Rectal smooth muscle tissue (tissue), 1 donor: ENCODE results near the gene SWSAP1.
A peak's percentile ranks its signal among the peaks of the same experiment; 100 is the strongest.
"Not testable (repeated sequence)": the region's sequence is repeated elsewhere in the genome, so short reads cannot be mapped to it uniquely, and the experiment has no call there.

Experiments
- H3K27ac ChIP-seq: one replicate; pipeline ENCODE4 v1.7.0; 2013; ENCODE audit warnings: low read depth, low read length, inconsistent platforms
- H3K27me3 ChIP-seq: one replicate; pipeline ENCODE4 v1.7.0; 2013; ENCODE audit warnings: low read length; ENCODE audit not compliant: control insufficient read depth, insufficient read depth
- H3K36me3 ChIP-seq: one replicate; pipeline ENCODE4 v1.7.0; 2013; ENCODE audit warnings: low read length; ENCODE audit not compliant: control insufficient read depth, insufficient read depth
- H3K4me1 ChIP-seq: one replicate; pipeline ENCODE4 v1.7.0; 2013; ENCODE audit warnings: low read length; ENCODE audit not compliant: control insufficient read depth, insufficient read depth
- H3K4me3 ChIP-seq: one replicate; pipeline ENCODE4 v1.7.0; 2013; ENCODE audit warnings: low read length
- H3K9ac ChIP-seq: one replicate; pipeline ENCODE4 v1.7.0; 2013; ENCODE audit warnings: low read length

SWSAP1 gene

GRCh38 chr19:11373885-11374432 is 507 bp upstream of the SWSAP1 start:
- Histone ChIP-seq H3K4me1 (peaks cover 28% of the 10 kb centered on the region), H3K9ac (no peak overlapping the region), H3K27ac (peak overlapping the region; percentile 96), H3K4me3 (peak overlapping the region; percentile 83), H3K27me3 (no peaks in the 10 kb centered on the region), H3K36me3 (no peaks in the 10 kb centered on the region)

- Histone ChIP-seq H3K36me3 (no peaks in the 10 kb centered on the region), H3K4me1 (peaks cover 28% of the 10 kb centered on the region), H3K4me3 (peak overlapping the region; percentile 72), H3K27ac (peak overlapping the region; percentile 74), H3K27me3 (no peaks in the 10 kb centered on the region), H3K9ac (peak overlapping the region; percentile 35)
These were observed 880 bp downstream of the SWSAP1 start for GRCh38 chr19:11375143-11375948.

DNA sequence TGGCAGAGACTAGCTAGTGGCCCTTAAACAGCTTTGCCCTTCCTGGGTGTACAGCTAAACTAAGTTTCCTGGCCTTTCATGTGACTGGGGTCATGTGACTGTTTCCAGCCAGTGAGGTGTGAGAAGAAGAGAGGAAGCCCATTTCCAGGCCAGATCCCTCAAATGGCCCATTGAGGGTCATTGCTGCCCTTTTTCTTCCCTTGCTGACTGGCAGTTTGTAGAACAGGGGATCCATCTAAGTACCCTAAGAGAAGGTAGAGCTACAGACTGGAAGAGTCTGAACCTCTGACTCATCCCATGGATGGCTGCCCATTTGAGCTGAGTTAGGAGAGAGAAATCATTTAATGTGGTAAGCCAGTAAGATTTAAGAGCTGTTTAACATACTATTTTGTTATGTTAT is 2.8 kb downstream of the SWSAP1 start:
- H3K27me3 ChIP-seq, result no peaks in the 10 kb centered on the region
- H3K27ac ChIP-seq, result peak overlapping the region; percentile 76
- peaks cover 35% of the 10 kb centered on the region for H3K4me1 ChIP-seq
- H3K9ac ChIP-seq, result no peak overlapping the region
- H3K4me3 ChIP-seq, result no peak overlapping the region
- H3K36me3 ChIP-seq, result no peaks in the 10 kb centered on the region

- Histone ChIP-seq H3K36me3 (no peaks in the 10 kb centered on the region), H3K4me1 (peaks cover 35% of the 10 kb centered on the region), H3K9ac (no peak overlapping the region), H3K27ac (peak overlapping the region; percentile 55), H3K27me3 (no peaks in the 10 kb centered on the region), H3K4me3 (no peak overlapping the region)
These were observed 3.3 kb downstream of the SWSAP1 start for GRCh38 chr19:11377756-11378155.

- Histone ChIP-seq H3K36me3 (no peaks in the 10 kb centered on the region), H3K27me3 (peaks cover 2% of the 10 kb centered on the region), H3K9ac (no peak overlapping the region), H3K4me3 (no peak overlapping the region), H3K4me1 (peaks cover 35% of the 10 kb centered on the region), H3K27ac (peak overlapping the region; percentile 55)
These were observed 4.1 kb downstream of the SWSAP1 start for GRCh38 chr19:11378319-11379189.

- H3K4me3 ChIP-seq, H3K27me3 ChIP-seq, H3K9ac ChIP-seq, H3K27ac ChIP-seq, H3K36me3 ChIP-seq: not testable (repeated sequence)
- peaks cover 32% of the 10 kb centered on the region for H3K4me1 ChIP-seq
These were observed 4.9 kb downstream of the SWSAP1 start for GRCh38 chr19:11379269-11379845.

DNA sequence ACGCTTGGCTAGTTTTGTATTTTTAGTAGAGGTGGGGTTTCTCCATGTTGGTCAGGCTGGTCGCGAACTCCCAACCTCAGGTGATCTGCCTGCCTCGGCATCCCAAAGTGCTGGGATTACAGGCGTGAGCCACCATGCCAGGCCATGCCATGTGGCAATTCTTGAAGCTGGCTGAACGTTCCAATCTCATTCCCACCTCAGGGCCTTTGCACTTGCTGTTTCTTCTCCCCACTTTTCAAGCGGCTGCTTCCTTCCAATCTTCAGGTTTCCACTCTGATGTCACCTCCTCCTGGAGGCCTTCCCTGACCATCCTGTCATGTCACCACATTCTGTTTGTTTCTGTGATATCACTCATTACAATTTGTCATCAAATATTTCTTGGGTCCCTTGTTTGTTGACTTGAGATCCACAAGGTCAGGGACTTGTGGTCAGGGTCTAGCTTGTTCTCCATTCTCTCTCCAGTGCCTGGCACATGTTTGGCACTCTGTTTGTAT is 5.4 kb downstream of the SWSAP1 start:
- Histone ChIP-seq H3K9ac (no peak overlapping the region), H3K4me1 (peaks cover 32% of the 10 kb centered on the region), H3K27me3 (peaks cover 2% of the 10 kb centered on the region), H3K27ac (no peak overlapping the region), H3K36me3 (no peaks in the 10 kb centered on the region), H3K4me3 (no peak overlapping the region)

- H3K27me3 ChIP-seq, result peaks cover 2% of the 10 kb centered on the region
- H3K36me3 ChIP-seq, result no peaks in the 10 kb centered on the region
- H3K27ac ChIP-seq, result peak overlapping the region; percentile 41
- peaks cover 26% of the 10 kb centered on the region for H3K4me1 ChIP-seq
- H3K4me3 ChIP-seq, result peak overlapping the region; percentile 80
- peak overlapping the region; percentile 16 for H3K9ac ChIP-seq
These were observed 6.4 kb downstream of the SWSAP1 start for GRCh38 chr19:11380653-11381537.

- Histone ChIP-seq H3K4me3 (peak overlapping the region; percentile 46), H3K9ac (no peak overlapping the region), H3K27ac (no peak overlapping the region), H3K27me3 (peaks cover 2% of the 10 kb centered on the region), H3K4me1 (peaks cover 11% of the 10 kb centered on the region), H3K36me3 (no peaks in the 10 kb centered on the region)
These were observed 8.6 kb downstream of the SWSAP1 start for GRCh38 chr19:11382898-11383705.

- H3K9ac ChIP-seq, result no peak overlapping the region
- H3K27ac ChIP-seq, result no peak overlapping the region
- no peaks in the 10 kb centered on the region for H3K36me3 ChIP-seq
- peaks cover 2% of the 10 kb centered on the region for H3K27me3 ChIP-seq
- peaks cover 7% of the 10 kb centered on the region for H3K4me1 ChIP-seq
- peak overlapping the region; percentile 28 for H3K4me3 ChIP-seq
These were observed 9.2 kb downstream of the SWSAP1 start for GRCh38 chr19:11383706-11384048.

GRCh38 chr19:11384778-11385129 is 10.3 kb downstream of the SWSAP1 start:
- no peak overlapping the region for H3K4me3 ChIP-seq
- no peaks in the 10 kb centered on the region for H3K36me3 ChIP-seq
- H3K4me1 ChIP-seq, result peaks cover 7% of the 10 kb centered on the region
- H3K27ac ChIP-seq, result no peak overlapping the region
- peaks cover 2% of the 10 kb centered on the region for H3K27me3 ChIP-seq
- H3K9ac ChIP-seq, result no peak overlapping the region
